Stomach (tissue), 19 donors: ENCODE data around the gene ZNF497. TPM values are rescaled to one million over a fixed set of nuclear protein-coding genes. Genes with fewer than 3 reads are reported as not detected.

Experiments
- DNase-seq, 2 donors: peaks; one replicate each; pipeline versions ENCODE4 v3.0.0 to v3.0.0-alpha.2; 2013 to 2019
- H3K27ac ChIP-seq, 5 donors: fragments of 200-600 bp in 4 of 5; sonication (generic) in 4 of 5; one replicate each; pipeline ENCODE4 v1.5.1; 2013 to 2019; ENCODE audit warnings: mild to moderate bottlenecking in 1 of 5, moderate library complexity in 1 of 5
- H3K27me3 ChIP-seq, 3 donors: fragments of 200-600 bp; sonication (generic); one replicate each; pipeline ENCODE4 v1.5.1; 2017 to 2019; ENCODE audit warnings: mixed run types in 1 of 3
- H3K36me3 ChIP-seq, 4 donors: fragments of 200-600 bp; sonication (generic); 1 replicate in 3 of 4; 2 replicates in 1 of 4; pipeline ENCODE4 v1.5.1; 2016 to 2019
- H3K4me1 ChIP-seq, 4 donors: fragments of 200-600 bp; sonication (generic); one replicate each; pipeline ENCODE4 v1.5.1; 2016 to 2019
- H3K4me3 ChIP-seq, 4 donors: fragments of 200-600 bp; sonication (generic) in 3 of 4; one replicate each; pipeline ENCODE4 v1.5.1; 2016 to 2019; ENCODE audit warnings: mild to moderate bottlenecking in 1 of 4
- H3K9me3 ChIP-seq, 4 donors: fragments of 200-600 bp; sonication (generic); one replicate each; pipeline ENCODE4 v1.5.1; 2016 to 2019
- CTCF ChIP-seq, 7 experiments: fragments of 450-650 bp in 4 of 7; fragments of 200-600 bp in 3 of 7; sonication (generic) in 3 of 7; IDR thresholded peaks; one replicate each; pipeline ENCODE4 v1.5.1; 2016 to 2019; ENCODE audit warnings: antibody characterized with exemption in 7 of 7, control low read depth in 2 of 7, mild to moderate bottlenecking in 1 of 7
- EP300 ChIP-seq: sonication (generic); formaldehyde crosslinking; IDR thresholded peaks from one replicate; pipeline ENCODE4 v1.6.1; 2017; ENCODE audit warnings: antibody characterized with exemption
- POLR2A ChIP-seq, 4 donors: fragments of 450-650 bp; IDR thresholded peaks; one replicate each; pipeline ENCODE4 v1.6.1; 2016; ENCODE audit warnings: antibody characterized with exemption in 4 of 4, control low read depth in 2 of 4, mild to moderate bottlenecking in 1 of 4, moderate library complexity in 1 of 4
- POLR2AphosphoS5 ChIP-seq, 3 donors: sonication (generic); formaldehyde crosslinking; IDR thresholded peaks; one replicate each; pipeline ENCODE4 v1.6.1; 2016; ENCODE audit warnings: antibody characterized with exemption in 3 of 3
- WGBS, 5 donors: extraction: QIAGEN DNeasy Blood & Tissue Kit in 3 of 5; methylation state at CpG; one replicate each; pipeline versions ENCODE4 v1.1.5 to v1.1.7; 2013 to 2018; 5-methylcytosine and 5-hydroxymethylcytosine counted together
- intact Hi-C: fragments of 100-400 bp; cut with DNase I; formaldehyde crosslinking; loops from one replicate; pipeline ENCODE4 v1.15.1; 2023; ENCODE audit warnings: low total_unique reads
- long read RNA-seq, 10 donors: transcript quantifications; one replicate each; lab custom pipeline, GENCODE V29; 2026
- polyA plus RNA-seq, 3 donors: library from polyadenylated mRNA; stranded (reverse); fragments of 200-250 nt; gene quantifications; one replicate each; pipeline ENCODE4 v1.2.3, GENCODE V29; 2013
- total RNA-seq, 5 donors: library from RNA; depleted of rRNA; stranded (reverse); fragments of >200 nt; gene quantifications; one replicate each; pipeline versions ENCODE4 v1.1.0 to v1.2.3, GENCODE V29; 2014 to 2016
- donor health status: healthy with polysubstance abuse.
- donor health status: Bipolar disorder and iron deficiency.
- donor health status: healthy.

Gene ZNF497
- total RNA-seq (10 to 100 TPM in 1 of 5 donors, 1 to 10 TPM in 2, under 1 TPM in 1, not detected in 1; 0.14 to 12.3 (median 3.2) TPM), polyA plus RNA-seq (1 to 10 TPM in 1 of 3 donors, under 1 TPM in 2; 0.12 to 1.0 (median 0.46) TPM)
- long read RNA-seq, donor 1: 0 reads
- long read RNA-seq, donor 2: 0 reads
- long read RNA-seq, donor 3: 0 reads
- long read RNA-seq, donor 4: 0 reads
- long read RNA-seq, donor 5: 0 reads
- long read RNA-seq, donor 6, partial matches to known transcripts: 0 of 1 reads
- long read RNA-seq, donor 6, other reads (novel, unspliced or antisense): 0 of 1 reads
- long read RNA-seq, donor 7: 0 reads
- long read RNA-seq, donor 8: 0 reads
- long read RNA-seq, donor 9: 0 reads
- long read RNA-seq, donor 10: 0 reads

GRCh38 chr19:58362272-58362994 lies at the start of gene ZNF497:
TSS of gene ZNF497 (minus strand) at chr19:58362751. CDS start at chr19:58357635, 5,116 bp downstream.
- H3K27ac ChIP-seq: peak within 1 kb of the TSS; percentile 93 to 95 (median 94)

GRCh38 chr19:58409010-58409790 lies 46.6 kb upstream of the ZNF497 start:
- peak in 1 of 2 donors; percentile 59 for DNase-seq
- intact Hi-C loops: no loop called here
- peak overlapping the region; percentile 70 to 83 (median 78) for H3K4me3 ChIP-seq
- TF ChIP-seq POLR2A (IDR thresholded peaks at IDR 0.05) (no peak), CTCF (IDR thresholded peaks at IDR 0.05) (no peak), EP300 (no peak)
- H3K27ac ChIP-seq: peak overlapping the region; percentile 87 to 92 (median 91)
- H3K36me3 ChIP-seq: peaks cover 0 to 5% (median 0%) of the 10 kb centered on the region in 4 donors
- H3K27me3 ChIP-seq: no peaks in the 10 kb centered on the region
- H3K9me3 ChIP-seq: no peaks in the 10 kb centered on the region
- WGBS, 5 donors: 2 to 5% (median 3%) methylated on average over 13 to 34 of the region's 34 CpGs
- H3K4me1 ChIP-seq: peaks cover 8 to 31% (median 29%) of the 10 kb centered on the region in 4 donors

More at GRCh38 chr19:58362272-58362994, at the start of gene ZNF497:
- Histone ChIP-seq H3K4me3 (peak within 1 kb of the TSS; percentile 63 to 82 (median 74)), H3K27me3 (peaks cover 0 to 9% (median 0%) of the 10 kb centered on the region in 3 donors), H3K36me3 (peaks cover 0 to 13% (median 0%) of the 10 kb centered on the region in 4 donors), H3K9me3 (no peaks in the 10 kb centered on the region), H3K4me1 (peaks cover 4 to 21% (median 15%) of the 10 kb centered on the region in 4 donors)
- TF ChIP-seq CTCF (IDR thresholded peaks at IDR 0.05): no peak
- peak in 2 of 3 donors; percentile 62 to 85 for TF ChIP-seq POLR2AphosphoS5 (IDR thresholded peaks at IDR 0.05)
- TF ChIP-seq POLR2A (IDR thresholded peaks at IDR 0.05): peak in 1 of 4 donors; percentile 56
- TF ChIP-seq EP300: peak; percentile 9
- intact Hi-C loops: no loop called here
- 0 to 1% (median 1%) methylated on average over 55 to 74 of the region's 74 CpGs for WGBS, 5 donors
- DNase-seq: peak; percentile 98 to 99

DNA sequence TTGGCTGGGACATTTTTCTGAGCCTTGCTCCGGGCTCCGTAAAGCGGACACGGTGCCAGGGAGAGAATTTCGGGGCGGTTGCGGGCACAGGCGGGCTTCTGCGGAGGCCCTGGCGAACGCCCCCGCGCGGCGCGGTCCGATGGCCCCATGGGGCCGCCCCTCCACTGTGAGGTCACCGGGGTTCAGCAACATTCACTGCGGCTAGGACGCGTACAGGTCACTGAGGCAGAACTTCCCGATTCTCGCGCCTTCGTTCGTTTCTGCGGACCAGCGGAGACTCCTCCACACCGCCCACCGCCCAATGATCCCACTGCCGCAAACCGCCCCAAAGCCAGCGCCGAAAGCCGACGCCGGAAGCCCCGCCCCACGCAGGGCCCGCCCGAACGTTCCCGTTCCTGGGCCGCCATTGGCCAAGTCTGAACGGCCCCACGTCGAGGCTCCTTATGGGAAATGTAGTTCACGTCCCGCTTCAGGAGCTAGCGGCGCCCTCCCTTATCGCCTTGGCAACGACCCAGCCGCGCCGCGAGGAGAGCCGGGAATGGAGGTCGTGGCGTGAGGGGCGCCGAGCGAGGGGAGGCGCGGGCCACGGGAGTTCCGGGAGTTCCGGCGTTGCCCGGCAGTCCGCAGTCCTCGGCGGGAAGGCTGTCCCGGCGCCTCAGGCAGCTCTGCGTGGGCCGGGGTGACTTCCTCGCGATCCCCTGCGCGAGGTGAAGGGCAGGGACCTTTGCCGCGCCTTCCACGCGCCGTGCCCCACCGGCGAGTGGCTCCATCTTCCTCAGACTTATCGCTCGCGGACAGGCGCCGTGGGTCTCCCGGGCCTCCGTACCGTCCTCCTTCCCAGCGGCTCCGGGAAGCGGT lies 45.8 kb upstream of the ZNF497 start, which contains the start of gene ZNF584:
ZNF584 (plus strand) TSS at position 498 of the 858 bp plus-strand sequence. CDS start 499 bp downstream, outside the sequence.
- H3K27ac ChIP-seq: peak within 1 kb of the TSS; percentile 87 to 92 (median 91)
- 0 to 1% (median 0%) methylated on average over 4 to 100 of the region's 100 CpGs for WGBS, 5 donors
- intact Hi-C loops: no loop called here
- peaks cover 0 to 5% (median 0%) of the 10 kb centered on the region in 4 donors for H3K36me3 ChIP-seq
- TF ChIP-seq POLR2A (IDR thresholded peaks at IDR 0.05) (no peak), EP300 (no peak), POLR2AphosphoS5 (IDR thresholded peaks at IDR 0.05) (peak; percentile 50 to 92 (median 51))
- H3K4me1 ChIP-seq: peaks cover 8 to 31% (median 29%) of the 10 kb centered on the region in 4 donors
- peak within 1 kb of the TSS; percentile 70 to 83 (median 78) for H3K4me3 ChIP-seq
- peak; percentile 94 to 99 for DNase-seq
- no peaks in the 10 kb centered on the region for H3K27me3 ChIP-seq
- H3K9me3 ChIP-seq: no peaks in the 10 kb centered on the region

GRCh38 chr19:58407658-58408151 lies 45.2 kb upstream of the ZNF497 start:
- DNase-seq: peak in 1 of 2 donors; percentile 65
- intact Hi-C loops: no loop called here
- TF ChIP-seq CTCF (IDR thresholded peaks at IDR 0.05): no peak
- TF ChIP-seq POLR2AphosphoS5 (IDR thresholded peaks at IDR 0.05): no peak
- no peak for TF ChIP-seq EP300
- TF ChIP-seq POLR2A (IDR thresholded peaks at IDR 0.05): no peak

More at GRCh38 chr19:58407658-58408151, 45.2 kb upstream of the ZNF497 start:
- H3K4me3 ChIP-seq: peak overlapping the region; percentile 70 to 83 (median 78)
- H3K9me3 ChIP-seq: no peaks in the 10 kb centered on the region
- H3K27ac ChIP-seq: peak overlapping the region; percentile 87 to 92 (median 91)
- no peaks in the 10 kb centered on the region for H3K27me3 ChIP-seq
- 11 to 20% (median 12%) methylated on average over 17 to 22 of the region's 22 CpGs for WGBS, 5 donors
- peaks cover 8 to 31% (median 29%) of the 10 kb centered on the region in 4 donors for H3K4me1 ChIP-seq
- H3K36me3 ChIP-seq: peaks cover 0 to 4% (median 0%) of the 10 kb centered on the region in 4 donors
